A673 (cell line): Measurements from ENCODE around the gene CUL1.

Experiments used
- EZH2 ChIP-seq: fragments of 200-600 bp; sonication (generic); IDR thresholded peaks from 2 replicates; pipeline ENCODE4 v1.6.1; 2017; ENCODE audit warnings: borderline replicate concordance, low read depth, mild to moderate bottlenecking, mixed read lengths, antibody characterized with exemption, low read length; ENCODE audit not compliant: poor library complexity, severe bottlenecking
- TF ChIP-seq, protein P1 (sequence below): fragments of 300-800, 200-600 bp; sonication (generic); conservative IDR thresholded peaks from 2 replicates; pipeline ENCODE4 v1.5.1; 2017; ENCODE audit warnings: low read depth, mild to moderate bottlenecking, antibody characterized with exemption, low read length, moderate library complexity, mixed read lengths

DNA sequence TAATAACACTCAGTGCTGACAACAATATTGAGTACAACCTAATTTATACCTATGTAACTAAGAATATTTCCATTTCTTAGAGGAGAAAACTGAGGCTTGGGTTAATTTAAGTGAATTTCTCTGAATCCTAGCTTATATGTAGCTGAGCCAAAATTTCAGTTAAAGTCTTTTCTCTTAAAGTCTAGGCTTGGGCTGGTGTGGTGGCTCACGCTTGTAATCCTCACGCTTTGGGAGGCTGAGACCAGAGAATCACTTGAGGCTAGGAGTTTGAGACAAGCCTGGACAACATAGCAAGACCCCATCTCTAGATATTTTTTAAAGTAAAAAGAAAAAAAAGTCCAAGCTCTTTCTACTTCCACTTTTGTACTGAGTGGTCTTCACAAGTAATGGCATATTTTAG, 92.1 kb downstream of the CUL1 start:
- no peak for TF ChIP-seq EZH2
- TF ChIP-seq, protein P1, sequence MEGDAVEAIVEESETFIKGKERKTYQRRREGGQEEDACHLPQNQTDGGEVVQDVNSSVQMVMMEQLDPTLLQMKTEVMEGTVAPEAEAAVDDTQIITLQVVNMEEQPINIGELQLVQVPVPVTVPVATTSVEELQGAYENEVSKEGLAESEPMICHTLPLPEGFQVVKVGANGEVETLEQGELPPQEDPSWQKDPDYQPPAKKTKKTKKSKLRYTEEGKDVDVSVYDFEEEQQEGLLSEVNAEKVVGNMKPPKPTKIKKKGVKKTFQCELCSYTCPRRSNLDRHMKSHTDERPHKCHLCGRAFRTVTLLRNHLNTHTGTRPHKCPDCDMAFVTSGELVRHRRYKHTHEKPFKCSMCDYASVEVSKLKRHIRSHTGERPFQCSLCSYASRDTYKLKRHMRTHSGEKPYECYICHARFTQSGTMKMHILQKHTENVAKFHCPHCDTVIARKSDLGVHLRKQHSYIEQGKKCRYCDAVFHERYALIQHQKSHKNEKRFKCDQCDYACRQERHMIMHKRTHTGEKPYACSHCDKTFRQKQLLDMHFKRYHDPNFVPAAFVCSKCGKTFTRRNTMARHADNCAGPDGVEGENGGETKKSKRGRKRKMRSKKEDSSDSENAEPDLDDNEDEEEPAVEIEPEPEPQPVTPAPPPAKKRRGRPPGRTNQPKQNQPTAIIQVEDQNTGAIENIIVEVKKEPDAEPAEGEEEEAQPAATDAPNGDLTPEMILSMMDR: no peak
